Endothelial cell of umbilical vein (primary cell): Measurements from ENCODE around the gene ABLIM1. TPM values are rescaled to one million over a fixed set of nuclear protein-coding genes. Genes with fewer than 3 reads are reported as not detected.

Experiments used
- BruUV-seq: library from RNA; stranded (reverse); fragments of 400-500 nt; replicated peaks from 2 replicates; lab custom pipeline; 2021; lab: Mats Ljungman, UMichigan
- CTCF ChIA-PET: fragments of 300-600, 350-600 bp; sonication (Branson Sonifier 250); formaldehyde crosslinking; loops from one replicate; lab custom pipeline; 2021; ENCODE audit warnings: antibody characterized with exemption, inconsistent platforms; lab: Charles Lee
- POLR2A ChIA-PET: fragments of 300-600, 350-600 bp; sonication (Branson Sonifier 250); formaldehyde crosslinking; loops from one replicate; lab custom pipeline; 2021; ENCODE audit warnings: antibody characterized with exemption, inconsistent platforms; lab: Charles Lee
- DNase-seq: peaks from one replicate; pipeline ENCODE4 v3.0.0-alpha.2; 2011; ENCODE audit warnings: low read depth, low spot score
- FAIRE-seq: peaks from 2 replicates; lab custom pipeline; 2011; peaks lifted over from hg19 to GRCh38; lab: Jason Lieb, UNC
- H2AFZ ChIP-seq: 2 replicates; pipeline ENCODE4 v1.6.0; 2012; ENCODE audit warnings: low read depth, low read length, control low read depth, inconsistent platforms
- H3K27ac ChIP-seq: 2 replicates; pipeline ENCODE4 v1.5.1; 2011; ENCODE audit warnings: low read depth, mild to moderate bottlenecking, control low read depth, low read length, moderate library complexity; ENCODE audit not compliant: insufficient read depth
- H3K27me3 ChIP-seq, 2 experiments: 2 replicates each; pipeline versions ENCODE4 v1.6.0 to v1.6.1; 2011; ENCODE audit warnings: low read length in 2 of 2, mixed read lengths in 1 of 2; ENCODE audit not compliant: control insufficient read depth in 2 of 2, insufficient read depth in 2 of 2
- H3K36me3 ChIP-seq, 2 experiments: 2 replicates in 1 of 2; 3 replicates in 1 of 2; pipeline ENCODE4 v1.5.1; 2011; ENCODE audit warnings: low read length in 2 of 2, mild to moderate bottlenecking in 1 of 2, moderate library complexity in 1 of 2; ENCODE audit not compliant: control insufficient read depth in 2 of 2, insufficient read depth in 2 of 2; ENCODE audit errors: extremely low read depth in 1 of 2
- H3K4me1 ChIP-seq: 3 replicates; pipeline ENCODE4 v1.5.1; 2011; ENCODE audit warnings: mild to moderate bottlenecking, low read length; ENCODE audit not compliant: control insufficient read depth, insufficient read depth; ENCODE audit errors: extremely low read depth
- H3K4me2 ChIP-seq: 2 replicates; pipeline ENCODE4 v1.6.1; 2011; ENCODE audit warnings: low read length, control low read depth, mixed read lengths; ENCODE audit not compliant: insufficient read depth
- H3K4me3 ChIP-seq, 3 experiments: fragments of 200-600 bp in 1 of 3; sonication (generic), shearing (Covaris generic) in 1 of 3; replicated peaks in 1 of 3; 2 replicates each; pipeline ENCODE4 v1.5.1; 2011 to 2016; ENCODE audit warnings: control low read depth in 3 of 3, low read length in 3 of 3, mild to moderate bottlenecking in 2 of 3, inconsistent platforms in 1 of 3, low read depth in 1 of 3, moderate library complexity in 1 of 3; ENCODE audit not compliant: insufficient read depth in 1 of 3
- H3K79me2 ChIP-seq: 2 replicates; pipeline ENCODE4 v1.6.0; 2012; ENCODE audit warnings: low read length, inconsistent platforms; ENCODE audit not compliant: control insufficient read depth, insufficient read depth
- H3K9ac ChIP-seq: replicated peaks from 2 replicates; pipeline ENCODE3; 2011; ENCODE audit warnings: low read length, control low read depth; ENCODE audit not compliant: insufficient read depth; ENCODE audit errors: extremely low read depth
- H3K9me1 ChIP-seq: replicated peaks from 3 replicates; pipeline ENCODE4 v1.6.0; 2011; ENCODE audit warnings: mild to moderate bottlenecking, low read length; ENCODE audit not compliant: control insufficient read depth, insufficient read depth; ENCODE audit errors: extremely low read depth
- H3K9me3 ChIP-seq: replicated peaks from 2 replicates; pipeline ENCODE4 v1.5.1; 2012; ENCODE audit warnings: low read length, inconsistent platforms; ENCODE audit not compliant: control insufficient read depth, insufficient read depth
- H4K20me1 ChIP-seq: replicated peaks from 2 replicates; pipeline ENCODE3; 2011; ENCODE audit warnings: mild to moderate bottlenecking, low read length; ENCODE audit not compliant: control insufficient read depth, insufficient read depth; ENCODE audit errors: extremely low read depth
- CTCF ChIP-seq, 2 donors: IDR thresholded peaks; 1 replicate in 1 of 2; 2 replicates in 1 of 2; pipeline ENCODE4 v1.5.1; 2011; ENCODE audit warnings: low read length in 2 of 2, mild to moderate bottlenecking in 2 of 2, moderate library complexity in 2 of 2, control low read depth in 1 of 2, inconsistent platforms in 1 of 2, low read depth in 1 of 2; ENCODE audit not compliant: insufficient read depth in 1 of 2; ENCODE audit errors: extremely low read depth in 1 of 2
- FOS ChIP-seq: IDR thresholded peaks from 2 replicates; pipeline ENCODE4 v1.6.1; 2011; ENCODE audit warnings: mild to moderate bottlenecking, low read length, moderate library complexity, borderline replicate concordance; ENCODE audit not compliant: insufficient read depth
- JUN ChIP-seq: IDR thresholded peaks from 2 replicates; pipeline ENCODE4 v1.6.1; 2011; ENCODE audit warnings: borderline replicate concordance, low read depth; ENCODE audit not compliant: insufficient read length, insufficient read depth
- POLR2A ChIP-seq: IDR thresholded peaks from 2 replicates; pipeline ENCODE4 v1.6.1; 2012; ENCODE audit warnings: low read depth, mild to moderate bottlenecking, control low read depth, low read length
- POLR2AphosphoS5 ChIP-seq: IDR thresholded peaks from 2 replicates; pipeline ENCODE4 v1.6.1; 2012; ENCODE audit warnings: low read depth, mild to moderate bottlenecking, control low read depth, low read length, moderate library complexity; ENCODE audit not compliant: insufficient read depth
- dilution Hi-C: fragments of 300-500 bp; cut with MboI; formaldehyde crosslinking; loops from one replicate; pipeline ENCODE4 v1.15.0; 2019; ENCODE audit warnings: low sequenced_read_pairs; ENCODE audit not compliant: extremely low pct_ligation_motif_present
- intact Hi-C: fragments of 100-400 bp; cut with micrococcal nuclease; formaldehyde crosslinking; loops from one replicate; pipeline ENCODE4 v1.10.0; 2022
- polyA plus RNA-seq, 4 experiments: library from polyadenylated mRNA; depleted of rRNA in 3 of 4; stranded (reverse) in 3 of 4; unstranded in 1 of 4; fragments of >200 nt; gene quantifications; 2 replicates each; pipeline versions ENCODE4 v1.2.1 to v1.2.3, GENCODE V29; 2011 to 2012; ENCODE audit warnings: missing spikeins in 1 of 4
- total RNA-seq: library from RNA; stranded (reverse); gene quantifications from 2 replicates; pipeline ENCODE4 v1.2.3, GENCODE V29; 2021

Gene ABLIM1
- total and polyA plus RNA-seq, 2 donors (not counting 3 experiments of a cell fraction or from before 2014, with no cell fraction given), result 128 to 235 TPM

DNA sequence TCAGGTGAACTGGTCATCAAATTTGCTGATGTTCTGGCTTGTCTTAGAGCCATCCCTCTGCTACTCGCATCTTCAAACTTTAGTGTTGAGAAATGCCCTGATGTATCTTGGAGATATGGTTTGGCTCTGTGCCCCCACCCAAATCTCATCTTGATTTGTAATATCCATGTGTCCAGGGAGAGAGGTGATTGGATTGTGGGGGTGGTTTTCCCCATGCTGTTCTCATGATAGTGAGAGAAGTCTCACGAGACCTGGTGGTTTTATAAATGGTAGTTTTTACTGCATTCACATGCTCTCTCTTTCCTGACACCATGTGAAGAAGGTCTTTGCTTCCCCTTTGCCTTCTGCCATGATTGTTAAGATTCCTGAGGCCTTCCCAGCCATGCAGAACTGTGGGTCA, 179.8 kb downstream of the ABLIM1 start:
- H3K9ac ChIP-seq, result no peak overlapping the region
- H3K27me3 ChIP-seq, result no peaks in the 10 kb centered on the region
- TF ChIP-seq CTCF (IDR thresholded peaks at IDR 0.05; ENCODE audit: extremely low read depth in 1 of 2, insufficient read depth in 1 of 2, low read depth in 1 of 2, low read length in 2 of 2) (no peak), POLR2A (no peak), FOS (no peak)
- ChIA-PET CTCF (interaction anchor here (1.2 kb wide), 1 partner anchor 9 kb away, joined by 3 read pairs; no protein-coding TSS in a partner anchor), POLR2A (no interaction called here)
- no peak for DNase-seq
- dilution Hi-C loops, result no loop called here
- H3K9me1 ChIP-seq, result no peaks in the 10 kb centered on the region
- no peak overlapping the region for H2AFZ ChIP-seq
- no peaks in the 10 kb centered on the region for H3K4me1 ChIP-seq
- no peak overlapping the region for H3K27ac ChIP-seq
- no peaks in the 10 kb centered on the region for H4K20me1 ChIP-seq
- intact Hi-C loops, result no loop called here
- no peak overlapping the region for H3K4me3 ChIP-seq
- no peaks in the 10 kb centered on the region for H3K9me3 ChIP-seq
- peaks cover 0 to 7% of the 10 kb centered on the region in 2 experiments for H3K36me3 ChIP-seq
- no TSS peak for BruUV-seq
- H3K4me2 ChIP-seq, result no peak overlapping the region
- no peak for FAIRE-seq
- no peaks in the 10 kb centered on the region for H3K79me2 ChIP-seq

- H3K36me3 ChIP-seq, result peaks cover 2 to 6% of the 10 kb centered on the region in 2 experiments
- H3K9ac ChIP-seq, result no peak overlapping the region
- no peak for TF ChIP-seq POLR2AphosphoS5
- TF ChIP-seq JUN, result no peak
- dilution Hi-C loops (no loop called here), intact Hi-C loops (no loop called here)
- DNase-seq (no peak), FAIRE-seq (no peak)
- CTCF ChIA-PET, result interaction anchor here (0.7 to 1.7 kb wide), 3 partner anchors 10 to 309 kb away, joined by 3 to 6 read pairs (median 3); no protein-coding TSS in a partner anchor
- no peaks in the 10 kb centered on the region for H4K20me1 ChIP-seq
- H3K9me1 ChIP-seq, result no peaks in the 10 kb centered on the region
- no peaks in the 10 kb centered on the region for H3K4me1 ChIP-seq
- no peak overlapping the region for H3K27ac ChIP-seq
- H2AFZ ChIP-seq, result no peak overlapping the region
- no TSS peak for BruUV-seq
- no peaks in the 10 kb centered on the region for H3K9me3 ChIP-seq
- no peaks in the 10 kb centered on the region for H3K27me3 ChIP-seq
- H3K79me2 ChIP-seq, result no peaks in the 10 kb centered on the region
- no peak overlapping the region for H3K4me2 ChIP-seq
- no peak overlapping the region for H3K4me3 ChIP-seq
- POLR2A ChIA-PET, result no interaction called here
These were observed 180.8 kb downstream of the ABLIM1 start for GRCh38 chr10:114477285-114477684.
